KMS-11 (cell line): Measurements from ENCODE around the gene CPD.

Experiments used
- H2AFZ ChIP-seq: fragments of 200-600 bp; sonication (generic); 2 replicates; pipeline ENCODE4 v1.6.1; 2016; ENCODE audit warnings: antibody characterized with exemption, mixed run types, low read depth
- H3K27ac ChIP-seq: fragments of 200-600 bp; sonication (generic); 2 replicates; pipeline ENCODE4 v1.6.1; 2016; ENCODE audit warnings: mild to moderate bottlenecking, mixed run types
- H3K27me3 ChIP-seq: fragments of 200-600 bp; sonication (generic); 2 replicates; pipeline ENCODE4 v1.6.1; 2017; ENCODE audit warnings: mild to moderate bottlenecking, low read depth, mixed run types, moderate library complexity; ENCODE audit not compliant: insufficient read depth
- H3K36me3 ChIP-seq: fragments of 200-600 bp; sonication (generic); 2 replicates; pipeline ENCODE4 v1.6.1; 2017; ENCODE audit warnings: mild to moderate bottlenecking, mixed run types; ENCODE audit not compliant: insufficient read depth
- H3K4me1 ChIP-seq: fragments of 200-600 bp; sonication (generic); 2 replicates; pipeline ENCODE4 v1.6.1; 2016; ENCODE audit warnings: mild to moderate bottlenecking, low read depth, mixed run types; ENCODE audit not compliant: poor library complexity, severe bottlenecking
- H3K4me2 ChIP-seq: fragments of 200-600 bp; sonication (generic); 2 replicates; pipeline ENCODE4 v1.7.0; 2016; ENCODE audit warnings: mild to moderate bottlenecking, mixed run types
- H3K4me3 ChIP-seq: fragments of 200-600 bp; sonication (generic); IDR thresholded peaks from 2 replicates; pipeline ENCODE4 v1.6.1; 2017; ENCODE audit warnings: low read depth, low read length, mixed read lengths; ENCODE audit not compliant: insufficient read depth
- H3K79me2 ChIP-seq: fragments of 200-600 bp; sonication (generic); 2 replicates; pipeline ENCODE4 v1.6.1; 2016; ENCODE audit warnings: low read depth, mixed run types; ENCODE audit not compliant: insufficient read depth
- H3K9ac ChIP-seq: fragments of 200-600 bp; sonication (generic); 2 replicates; pipeline ENCODE4 v1.6.1; 2016; ENCODE audit warnings: mild to moderate bottlenecking, mixed run types
- H4K20me1 ChIP-seq: fragments of 200-600 bp; sonication (generic); 2 replicates; pipeline ENCODE4 v1.6.1; 2016; ENCODE audit warnings: mild to moderate bottlenecking, mixed run types; ENCODE audit not compliant: insufficient read depth
- CTCF ChIP-seq: fragments of 200-600 bp; sonication (generic); conservative IDR thresholded peaks from 2 replicates; pipeline ENCODE4 v1.6.1; 2017; ENCODE audit warnings: low read depth, mild to moderate bottlenecking, antibody characterized with exemption, low read length, moderate library complexity, mixed read lengths

The CPD gene

GRCh38 chr17:30351735-30352134, 27.0 kb upstream of the CPD start:
- no peaks in the 10 kb centered on the region for H3K27me3 ChIP-seq
- H3K27ac ChIP-seq: no peak overlapping the region
- no peak for TF ChIP-seq CTCF
- H3K4me3 ChIP-seq: no peak overlapping the region
- H4K20me1 ChIP-seq: no peaks in the 10 kb centered on the region
- no peak overlapping the region for H3K4me2 ChIP-seq
- no peak overlapping the region for H2AFZ ChIP-seq
- no peaks in the 10 kb centered on the region for H3K4me1 ChIP-seq
- no peak overlapping the region for H3K9ac ChIP-seq
- no peaks in the 10 kb centered on the region for H3K79me2 ChIP-seq
- no peaks in the 10 kb centered on the region for H3K36me3 ChIP-seq

- Histone ChIP-seq H3K27ac (no peak overlapping the region), H3K27me3 (no peaks in the 10 kb centered on the region), H4K20me1 (no peaks in the 10 kb centered on the region), H3K9ac (no peak overlapping the region), H3K36me3 (no peaks in the 10 kb centered on the region), H3K4me3 (no peak overlapping the region), H2AFZ (no peak overlapping the region), H3K79me2 (no peaks in the 10 kb centered on the region), H3K4me2 (no peak overlapping the region), H3K4me1 (no peaks in the 10 kb centered on the region)
- TF ChIP-seq CTCF: no peak
These were observed 26.4 kb upstream of the CPD start for GRCh38 chr17:30352240-30352814.

GRCh38 chr17:30354701-30355100, 24.0 kb upstream of the CPD start:
- Histone ChIP-seq H3K9ac (no peak overlapping the region), H2AFZ (no peak overlapping the region), H3K27ac (no peak overlapping the region), H4K20me1 (no peaks in the 10 kb centered on the region), H3K4me3 (no peak overlapping the region), H3K36me3 (no peaks in the 10 kb centered on the region), H3K4me1 (no peaks in the 10 kb centered on the region), H3K27me3 (no peaks in the 10 kb centered on the region), H3K79me2 (no peaks in the 10 kb centered on the region), H3K4me2 (no peak overlapping the region)
- no peak for TF ChIP-seq CTCF

- Histone ChIP-seq H3K4me1 (no peaks in the 10 kb centered on the region), H3K27ac (no peak overlapping the region), H2AFZ (no peak overlapping the region), H3K4me3 (no peak overlapping the region), H4K20me1 (no peaks in the 10 kb centered on the region), H3K27me3 (no peaks in the 10 kb centered on the region), H3K36me3 (no peaks in the 10 kb centered on the region), H3K79me2 (no peaks in the 10 kb centered on the region), H3K9ac (no peak overlapping the region), H3K4me2 (no peak overlapping the region)
- no peak for TF ChIP-seq CTCF
These were observed 21.3 kb upstream of the CPD start for GRCh38 chr17:30357476-30357875.
